NCI-H1092 (cell line): ENCODE measurements around the gene WT1.
"Not testable (repeated sequence)": the region's sequence is repeated elsewhere in the genome, so short reads cannot be mapped to it uniquely, and the experiment has no call there.

Experiments used
- DNase-seq: peaks from one replicate; lab custom pipeline; 2025; lab: John Stamatoyannopoulos, UW

The WT1 gene

DNA sequence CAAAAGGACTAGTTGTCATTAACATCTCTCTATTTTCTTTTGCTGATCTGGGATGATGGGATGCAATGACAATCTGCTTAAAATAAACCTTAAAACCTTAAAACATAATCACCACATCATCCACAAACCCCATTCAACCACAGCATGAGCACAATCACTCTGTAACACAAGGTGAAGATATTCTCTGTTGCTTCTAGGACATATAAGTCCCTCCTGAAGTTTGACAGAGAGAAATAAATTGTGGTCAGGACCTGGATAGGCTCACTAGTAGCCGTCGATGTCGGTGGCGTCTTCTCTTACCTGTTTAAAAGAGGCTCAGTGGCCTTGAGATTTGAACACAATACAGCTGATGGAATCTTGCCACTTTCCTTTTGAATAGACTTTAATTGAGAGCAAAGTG is 47.9 kb downstream of the WT1 start:
- DNase-seq: no peak

DNA sequence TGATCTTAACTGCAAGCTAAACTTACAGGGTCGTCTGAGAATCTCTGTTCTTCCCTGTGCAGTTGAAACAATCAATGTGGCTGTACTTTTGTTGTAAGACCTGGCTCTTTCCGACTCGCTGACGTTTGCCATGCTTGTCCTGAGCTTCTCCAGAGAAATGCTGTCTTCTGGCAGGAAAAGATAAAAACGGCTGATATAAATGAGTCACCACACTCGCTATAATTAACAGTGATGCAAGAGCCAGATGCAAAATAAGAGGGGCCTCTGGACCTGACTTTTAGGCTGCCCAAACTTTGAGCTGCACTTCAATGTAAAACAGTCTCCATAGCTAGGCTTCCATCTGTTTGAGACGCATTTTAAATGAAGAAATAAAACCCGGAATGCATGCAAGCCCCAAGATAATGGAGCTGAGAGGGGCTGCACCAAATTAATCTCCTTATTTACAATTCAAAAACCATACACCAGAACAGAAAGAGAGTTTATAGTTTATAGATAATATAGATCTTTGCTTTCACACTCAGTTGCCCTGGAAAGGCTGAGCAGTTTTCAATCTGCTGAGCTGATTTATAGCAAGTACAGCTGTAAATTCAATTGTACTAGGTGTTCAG is 48.5 kb downstream of the WT1 start:
- no peak for DNase-seq

DNA sequence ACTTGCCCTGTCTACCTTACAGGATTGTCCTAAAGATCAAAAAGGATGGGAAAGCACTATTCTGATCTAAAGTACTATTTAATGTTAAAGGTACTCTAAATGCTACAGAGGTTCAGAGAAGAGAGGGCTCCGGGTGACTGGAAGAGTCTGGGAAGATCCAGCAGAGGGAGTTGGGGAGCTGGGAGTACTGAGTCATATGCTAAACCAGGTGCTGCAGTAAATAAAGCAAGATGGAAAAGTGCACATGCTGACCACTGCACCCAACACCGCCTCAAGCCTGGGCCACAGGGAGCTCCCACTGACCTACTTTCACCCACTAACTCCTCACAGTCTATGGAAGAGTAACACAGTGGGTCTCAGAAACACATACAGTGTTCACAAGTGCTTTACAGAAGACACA is 49.3 kb downstream of the WT1 start:
- DNase-seq: no peak

DNA sequence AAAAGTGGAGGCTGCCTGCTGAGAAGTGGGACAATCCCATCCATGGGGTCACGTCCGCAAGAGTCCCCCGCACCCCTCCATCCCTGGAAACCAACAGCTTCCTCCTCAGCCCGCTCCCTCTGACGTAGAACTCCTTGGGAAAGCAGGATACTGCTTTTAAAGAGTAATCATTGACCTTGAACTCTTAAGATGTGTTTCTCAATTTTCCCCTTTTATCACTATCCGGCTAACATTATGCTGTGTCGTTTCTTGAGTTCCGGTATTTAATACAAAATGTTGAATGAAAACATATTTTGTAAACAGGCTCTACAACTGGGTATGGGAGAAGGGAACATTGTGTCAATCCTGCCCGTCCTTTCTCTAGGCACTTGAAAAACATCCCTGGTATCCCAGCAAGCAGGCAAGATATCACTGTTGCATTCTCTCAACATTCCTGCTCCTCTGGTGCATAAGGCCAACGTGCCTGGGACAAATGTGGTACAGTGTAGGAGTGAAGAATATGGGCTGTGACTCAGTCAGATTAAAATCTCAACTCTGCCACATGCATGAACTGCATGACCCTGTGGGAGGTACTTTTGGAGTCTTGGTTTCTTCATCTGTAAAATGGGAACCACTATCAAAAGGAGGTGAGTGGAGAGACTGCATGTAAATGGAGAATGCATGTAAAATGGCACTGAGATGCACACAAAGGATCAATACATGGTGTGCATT is 52.8 kb downstream of the WT1 start:
- DNase-seq: no peak

DNA sequence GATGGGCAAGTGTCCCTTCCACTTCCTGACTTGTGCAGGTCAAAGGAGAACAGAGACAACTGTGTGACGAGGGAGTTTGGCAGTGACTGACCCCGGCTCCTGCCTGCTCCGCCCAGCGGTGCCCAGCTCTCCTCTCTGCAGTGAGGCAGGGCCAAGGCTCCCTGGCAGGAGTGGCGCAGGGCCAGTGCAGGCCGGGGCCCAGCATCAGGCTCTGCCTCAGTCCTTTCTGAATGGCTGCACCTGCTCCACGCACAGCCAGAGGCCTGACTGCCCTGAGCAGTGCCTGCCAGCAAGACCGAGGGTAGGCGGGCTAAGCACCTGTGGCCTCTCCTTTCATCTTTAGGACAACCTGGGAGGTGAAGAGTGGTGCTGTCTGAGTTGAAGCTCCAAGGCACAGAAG is 54.2 kb downstream of the WT1 start:
- no peak for DNase-seq

DNA sequence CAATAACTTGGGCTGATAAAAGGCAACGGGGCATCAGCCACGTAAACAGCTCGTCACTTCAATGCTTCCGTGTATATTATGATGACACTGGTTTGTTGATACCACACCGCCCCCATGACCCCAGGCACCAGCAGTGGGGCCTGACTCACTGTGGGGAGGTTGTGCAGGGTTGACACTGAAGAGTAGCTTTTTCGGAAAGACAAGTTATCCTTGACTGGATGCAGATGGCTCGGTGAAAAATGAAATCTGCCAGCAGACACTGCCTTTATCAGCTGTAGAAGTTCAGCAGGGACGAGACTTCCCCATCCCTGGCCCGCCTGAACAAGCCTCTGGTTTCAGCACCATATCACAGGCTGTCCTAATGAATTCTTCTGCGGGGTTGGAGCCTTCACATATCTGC is 55.6 kb downstream of the WT1 start:
- no peak for DNase-seq

DNA sequence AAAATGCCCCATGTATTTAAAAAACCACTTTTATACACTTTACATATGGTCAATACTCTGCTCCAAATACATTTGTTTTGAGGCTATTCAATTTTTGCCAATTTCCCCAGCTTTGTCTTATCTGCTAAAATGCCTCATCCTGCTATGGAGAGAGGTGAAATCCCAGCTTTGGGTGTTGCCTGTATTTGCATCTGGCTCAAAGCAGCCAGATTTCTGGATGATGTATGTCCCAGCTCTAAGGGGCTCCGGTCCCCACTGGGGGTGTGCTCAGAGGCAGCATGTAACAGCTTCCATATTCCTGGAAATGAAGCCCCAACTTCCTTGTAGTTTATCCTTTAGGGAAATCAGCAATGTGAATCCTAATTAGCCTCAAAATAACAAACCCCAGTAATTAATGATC is 59.5 kb downstream of the WT1 start:
- DNase-seq: no peak

DNA sequence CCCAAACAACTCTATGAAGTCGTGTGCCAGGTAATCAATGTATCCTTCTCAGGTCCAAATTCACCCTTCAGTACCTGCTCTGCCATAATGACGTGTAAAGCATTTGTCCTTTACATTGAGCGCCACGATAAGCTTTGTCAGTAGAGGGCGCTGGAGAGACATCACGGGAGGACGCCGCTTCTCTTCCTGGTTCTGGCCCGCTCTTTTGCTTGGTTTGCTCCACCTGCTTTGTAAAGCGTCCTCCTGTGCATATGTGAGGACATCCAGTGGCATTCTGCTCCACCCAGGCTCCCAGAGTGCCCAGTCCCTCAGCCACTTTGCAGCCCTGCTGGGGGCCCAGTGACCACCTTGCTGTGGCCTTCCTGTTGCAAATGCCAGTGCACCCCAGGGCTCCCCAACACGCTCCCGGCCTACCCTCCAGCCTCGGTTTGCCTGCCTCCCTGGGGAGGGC is 61.1 kb downstream of the WT1 start:
- DNase-seq: no peak

DNA sequence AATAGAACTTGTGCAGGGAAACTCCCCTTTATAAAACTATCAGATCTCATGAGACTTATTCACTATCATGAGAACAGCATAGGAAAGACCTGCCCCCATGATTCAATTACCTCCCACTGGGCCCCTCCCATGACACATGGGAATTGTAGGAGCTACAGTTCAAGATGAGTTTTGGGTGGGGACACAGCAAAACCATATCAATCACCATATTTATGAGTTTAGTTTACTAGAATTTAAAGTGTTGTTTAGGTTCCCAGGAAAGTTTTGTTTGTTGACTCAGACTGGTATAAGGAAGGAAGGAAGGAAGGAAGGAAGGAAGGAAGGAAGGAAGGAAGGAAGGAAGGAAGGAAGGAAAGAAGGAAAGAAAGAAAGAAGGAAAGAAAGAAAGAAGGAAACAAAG is 65.4 kb downstream of the WT1 start:
- not testable (repeated sequence) for DNase-seq

DNA sequence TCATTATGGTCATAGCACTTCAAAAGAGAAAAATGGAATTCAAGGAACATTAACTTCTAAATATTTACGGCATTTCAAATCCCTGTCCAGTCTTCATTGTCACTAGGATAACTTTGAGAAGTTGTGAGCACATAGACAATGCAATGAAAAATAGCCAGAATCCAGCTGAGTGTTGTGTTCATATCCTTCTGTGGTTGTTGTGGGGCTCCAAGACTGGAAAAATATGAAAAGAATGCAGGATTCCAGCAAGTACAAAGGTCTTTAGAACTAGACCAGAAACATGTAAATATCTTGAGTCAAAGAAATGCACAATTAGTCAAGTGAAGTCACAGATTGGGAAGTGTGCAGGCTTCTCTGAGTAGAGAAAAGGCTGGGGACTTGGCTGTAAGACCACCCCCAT is 68.7 kb downstream of the WT1 start:
- no peak for DNase-seq

DNA sequence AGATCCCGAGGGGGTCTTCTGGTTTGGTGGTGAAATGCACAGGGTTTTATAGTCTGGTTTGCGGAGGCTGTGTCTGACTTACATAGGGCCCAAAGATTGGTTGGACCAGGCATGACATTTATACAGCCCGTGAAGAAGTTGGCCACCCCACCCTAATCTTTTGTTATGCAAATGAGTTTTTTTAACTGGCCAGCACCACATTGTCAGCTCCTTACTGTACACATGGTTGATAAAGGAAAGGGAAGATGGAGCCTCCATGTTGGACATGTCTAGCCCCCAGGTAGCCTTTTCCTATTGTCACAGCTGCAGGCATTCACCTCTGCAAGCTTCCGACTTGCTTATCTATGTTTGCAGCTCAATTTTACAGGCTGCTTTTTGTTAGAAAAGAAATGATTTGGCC is 70.1 kb downstream of the WT1 start:
- DNase-seq: no peak

DNA sequence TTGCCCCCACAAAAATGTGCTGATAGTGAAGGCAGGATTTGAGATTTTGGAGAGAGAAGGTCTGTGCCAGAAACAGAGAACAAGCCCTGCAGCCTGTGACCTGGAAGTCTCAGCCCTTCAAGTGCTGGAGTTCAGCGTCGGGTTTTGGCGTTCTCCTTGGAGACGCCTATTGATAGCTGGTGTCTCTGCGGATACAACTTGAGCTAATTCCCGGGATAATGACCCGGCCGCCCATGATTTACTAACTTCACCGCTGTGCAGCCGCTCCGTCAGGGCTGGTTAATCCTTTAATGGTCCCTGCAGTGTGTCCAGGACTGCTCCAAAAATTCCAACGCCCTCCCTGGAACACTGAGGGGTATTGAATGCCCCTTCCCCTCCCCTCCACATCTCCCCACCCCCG is 76.6 kb downstream of the WT1 start:
- DNase-seq: no peak

DNA sequence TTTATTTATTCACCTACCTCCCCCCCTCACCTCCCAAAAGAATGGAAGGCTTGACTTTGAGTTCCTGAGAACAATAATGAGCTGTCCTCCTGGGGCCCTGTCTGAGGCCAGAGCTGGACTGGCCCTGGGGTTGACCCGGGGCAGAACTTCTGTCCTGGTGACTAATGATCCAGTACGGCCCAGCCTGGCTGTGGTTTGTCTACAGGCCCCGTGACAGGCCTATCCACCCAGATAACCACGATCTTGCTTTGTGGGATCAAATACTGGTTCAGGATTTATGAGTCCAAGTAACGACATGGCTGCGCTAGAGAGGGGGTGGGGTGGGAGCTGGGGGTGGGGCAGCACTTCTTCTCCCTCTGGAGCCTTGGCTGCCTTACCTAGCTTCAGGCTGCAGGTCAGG is 81.5 kb downstream of the WT1 start:
- DNase-seq: no peak

DNA sequence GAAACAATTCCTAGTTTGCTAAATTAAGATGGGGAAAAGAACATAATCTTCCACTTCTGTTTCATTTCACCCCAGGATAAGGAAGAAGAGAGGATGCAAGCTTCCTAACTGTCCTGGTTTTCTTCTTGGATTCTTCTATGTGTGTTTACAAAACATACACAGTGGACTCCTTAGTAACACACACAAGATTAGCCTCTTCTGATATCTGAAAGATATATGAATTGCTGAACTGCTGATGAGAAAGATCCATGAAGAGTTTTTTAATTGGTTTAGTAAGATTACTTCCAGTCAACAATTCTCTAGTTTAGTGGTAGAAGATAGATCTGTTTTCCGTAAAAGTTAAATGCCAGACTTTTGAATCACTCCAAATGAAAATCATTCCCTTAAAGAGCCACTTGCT is 86.8 kb downstream of the WT1 start:
- DNase-seq: no peak

DNA sequence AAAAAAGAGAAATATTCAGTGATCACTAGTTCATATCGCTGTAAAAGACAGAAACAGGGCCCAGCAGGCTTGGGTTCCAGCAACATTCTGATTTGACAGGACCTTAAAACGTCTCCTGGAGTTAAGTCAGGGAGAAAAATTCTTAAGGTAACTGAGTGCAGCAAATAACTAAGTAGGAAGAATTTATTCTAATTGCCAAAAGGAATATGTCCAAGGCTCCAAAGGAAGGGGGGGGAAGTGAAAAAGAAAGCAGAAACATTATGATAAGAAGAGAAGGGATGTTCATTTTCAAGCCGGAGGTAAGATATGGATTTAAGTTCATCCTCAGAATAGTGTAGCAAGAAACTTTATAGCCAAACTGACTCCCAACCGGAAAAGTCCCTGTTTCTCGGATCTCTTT is 90.4 kb downstream of the WT1 start:
- DNase-seq: no peak

DNA sequence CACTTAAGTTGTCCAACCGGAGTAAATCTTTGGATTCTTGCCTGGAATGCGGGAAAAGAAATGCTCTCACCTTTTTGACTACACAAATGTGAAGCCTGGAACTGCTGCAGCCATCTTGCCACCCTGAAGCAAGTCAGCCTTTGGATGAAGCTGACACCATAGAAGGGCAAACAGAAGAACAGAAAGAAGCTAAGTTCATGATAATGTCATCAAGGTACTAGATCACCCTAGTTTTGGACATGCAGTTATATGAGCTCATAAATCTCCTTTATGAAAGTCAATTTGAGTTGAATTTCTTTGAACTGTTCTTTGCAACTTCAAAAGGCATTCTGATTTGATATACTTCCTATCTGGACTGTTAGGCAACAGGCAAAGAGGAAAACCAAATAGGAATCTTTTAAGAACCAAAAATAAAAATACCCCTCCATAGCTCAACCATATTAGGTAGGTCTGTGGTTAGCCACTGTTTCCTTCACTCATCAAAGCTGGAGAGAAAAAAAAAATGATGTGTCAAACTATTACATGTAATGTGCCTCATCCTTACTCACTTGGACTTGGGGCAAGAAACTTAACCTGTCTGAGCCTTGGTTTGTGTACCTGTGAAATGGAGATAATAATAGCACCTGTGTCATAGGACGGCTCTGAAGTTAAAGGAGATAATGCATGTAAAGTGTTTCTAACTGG is 91.9 kb downstream of the WT1 start:
- no peak for DNase-seq

DNA sequence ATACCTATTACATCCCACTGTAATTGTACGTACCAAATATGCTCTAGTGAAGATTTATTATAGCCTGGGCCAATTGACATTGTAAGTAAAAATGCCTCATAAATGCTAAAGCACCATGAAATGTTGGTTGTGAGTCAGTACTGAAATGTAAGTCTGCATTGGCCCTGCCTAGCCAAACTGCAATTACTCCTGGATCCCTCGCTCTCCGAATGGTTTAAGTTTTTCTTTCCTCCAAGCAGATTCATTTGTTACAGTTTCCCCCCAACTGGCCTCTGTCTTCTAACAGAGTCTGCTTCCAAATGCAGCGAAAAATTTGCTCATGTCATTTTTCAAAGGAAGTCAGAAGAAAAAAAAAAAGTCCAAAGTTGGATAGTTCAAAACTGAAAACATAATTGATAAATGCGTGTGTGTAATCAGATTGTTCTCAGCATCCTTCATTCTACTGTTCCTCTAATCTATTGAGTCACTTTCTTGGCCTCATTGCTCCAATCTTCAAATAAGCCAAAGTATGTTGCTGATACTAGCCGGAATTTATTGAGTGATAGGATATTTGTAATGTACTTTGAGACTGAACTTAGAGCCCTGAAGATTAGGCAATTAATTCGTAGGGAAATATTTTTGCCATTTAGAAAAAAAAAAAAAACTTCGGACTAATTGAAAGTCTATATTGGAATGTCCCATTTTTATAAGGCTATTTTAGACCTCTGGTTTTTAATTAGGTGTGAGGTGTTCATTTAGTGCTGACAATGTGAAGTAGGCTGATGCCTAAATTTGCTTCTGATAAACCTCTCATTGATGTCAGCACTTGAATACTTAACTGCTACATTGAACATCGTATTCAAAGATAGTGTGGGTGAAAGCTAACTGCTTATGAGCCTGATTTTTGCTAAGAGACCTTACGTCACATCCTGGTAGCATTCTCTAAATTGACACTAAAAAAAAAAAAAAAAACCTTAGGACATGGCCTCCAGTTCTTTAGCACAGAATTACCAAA is 93.4 kb downstream of the WT1 start:
- no peak for DNase-seq

DNA sequence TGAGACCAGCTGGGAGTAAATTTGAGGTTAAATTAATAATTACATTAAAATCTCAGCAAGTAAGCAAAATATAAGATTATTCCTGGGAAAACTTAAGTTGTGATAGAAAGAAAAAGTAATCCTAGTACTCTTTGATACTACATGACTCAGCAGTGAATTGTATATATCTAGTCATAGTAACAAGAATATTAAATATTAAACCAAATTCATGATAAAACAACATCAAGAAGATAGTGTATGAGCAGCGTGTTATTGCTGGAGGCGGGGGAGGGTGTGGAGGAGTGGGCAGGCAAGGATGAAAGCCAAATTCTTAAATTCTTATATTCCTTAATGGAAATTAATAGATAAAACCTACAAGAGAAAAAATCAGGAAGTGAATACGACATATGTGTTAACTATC is 95.2 kb downstream of the WT1 start:
- no peak for DNase-seq
